Type B pancreatic cell (in vitro differentiated cells): ENCODE data around the gene CELSR1. TPM values are rescaled to one million over a fixed set of nuclear protein-coding genes. Genes with fewer than 3 reads are reported as not detected.
"Not testable (repeated sequence)": the region's sequence is repeated elsewhere in the genome, so short reads cannot be mapped to it uniquely, and the experiment has no call there.

ENCODE experiments used
- DNase-seq: peaks from one replicate; pipeline ENCODE4 v3.0.0; 2021; ENCODE audit warnings: mixed read lengths; ENCODE audit not compliant: unreplicated experiment; ENCODE audit errors: extremely low spot score
- H3K27ac Mint-ChIP-seq: 2 replicates; pipeline ENCODE4 v1.8.0; 2021; ENCODE audit warnings: mild to moderate bottlenecking, mixed read lengths
- H3K27me3 Mint-ChIP-seq: 2 replicates; pipeline ENCODE4 v1.8.0; 2021; ENCODE audit warnings: mixed read lengths
- H3K36me3 Mint-ChIP-seq: 2 replicates; pipeline ENCODE4 v1.8.0; 2021; ENCODE audit warnings: mixed read lengths
- H3K4me1 Mint-ChIP-seq: one replicate; pipeline ENCODE4 v1.8.0; 2021; ENCODE audit warnings: mixed read lengths; ENCODE audit not compliant: unreplicated experiment
- H3K4me3 Mint-ChIP-seq: 2 replicates; pipeline ENCODE4 v1.8.0; 2021; ENCODE audit warnings: mild to moderate bottlenecking, mixed read lengths
- H3K9me3 Mint-ChIP-seq: 2 replicates; pipeline ENCODE4 v1.8.0; 2021; ENCODE audit warnings: mixed read lengths
- total RNA-seq: library from RNA; stranded (reverse); gene quantifications from 2 replicates; pipeline ENCODE4 v1.2.1, GENCODE V29; 2021; ENCODE audit warnings: low replicate concordance
- TF ChIP-seq, protein P1 (sequence below): fragments of 200-600 bp; sonication (generic); conservative IDR thresholded peaks from 2 replicates; pipeline ENCODE4 v1.5.0; 2021; ENCODE audit warnings: antibody characterized with exemption, mild to moderate bottlenecking

CELSR1 gene
- total RNA-seq, 1 donor from 2014 or later, result 27.8 TPM

DNA sequence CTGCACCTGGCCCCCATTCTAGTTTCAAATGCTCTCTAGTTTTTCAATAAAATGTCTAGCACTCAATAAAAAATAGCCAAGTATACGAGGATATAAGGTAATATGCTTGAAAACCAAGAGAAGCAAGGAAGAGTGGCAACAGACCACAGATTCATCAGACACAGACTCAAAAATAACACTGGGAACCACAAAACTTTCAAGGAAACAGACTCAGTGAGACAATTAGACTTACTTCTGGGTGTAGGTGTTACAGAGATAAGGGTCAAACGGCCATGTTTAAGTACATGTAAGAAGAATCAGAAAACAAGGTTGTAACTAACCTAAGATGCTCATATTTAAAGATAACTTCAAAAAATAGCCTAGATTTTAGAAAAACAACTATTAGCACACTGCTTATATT lies 134.9 kb downstream of the CELSR1 start:
- H3K27ac Mint-ChIP-seq, result no peak overlapping the region
- no peaks in the 10 kb centered on the region for H3K9me3 Mint-ChIP-seq
- no peak for DNase-seq
- H3K27me3 Mint-ChIP-seq, result no peaks in the 10 kb centered on the region
- H3K36me3 Mint-ChIP-seq, result no peaks in the 10 kb centered on the region
- H3K4me1 Mint-ChIP-seq, result no peaks in the 10 kb centered on the region
- TF ChIP-seq, protein P1, sequence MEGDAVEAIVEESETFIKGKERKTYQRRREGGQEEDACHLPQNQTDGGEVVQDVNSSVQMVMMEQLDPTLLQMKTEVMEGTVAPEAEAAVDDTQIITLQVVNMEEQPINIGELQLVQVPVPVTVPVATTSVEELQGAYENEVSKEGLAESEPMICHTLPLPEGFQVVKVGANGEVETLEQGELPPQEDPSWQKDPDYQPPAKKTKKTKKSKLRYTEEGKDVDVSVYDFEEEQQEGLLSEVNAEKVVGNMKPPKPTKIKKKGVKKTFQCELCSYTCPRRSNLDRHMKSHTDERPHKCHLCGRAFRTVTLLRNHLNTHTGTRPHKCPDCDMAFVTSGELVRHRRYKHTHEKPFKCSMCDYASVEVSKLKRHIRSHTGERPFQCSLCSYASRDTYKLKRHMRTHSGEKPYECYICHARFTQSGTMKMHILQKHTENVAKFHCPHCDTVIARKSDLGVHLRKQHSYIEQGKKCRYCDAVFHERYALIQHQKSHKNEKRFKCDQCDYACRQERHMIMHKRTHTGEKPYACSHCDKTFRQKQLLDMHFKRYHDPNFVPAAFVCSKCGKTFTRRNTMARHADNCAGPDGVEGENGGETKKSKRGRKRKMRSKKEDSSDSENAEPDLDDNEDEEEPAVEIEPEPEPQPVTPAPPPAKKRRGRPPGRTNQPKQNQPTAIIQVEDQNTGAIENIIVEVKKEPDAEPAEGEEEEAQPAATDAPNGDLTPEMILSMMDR, result no peak
- H3K4me3 Mint-ChIP-seq, result no peak overlapping the region

DNA sequence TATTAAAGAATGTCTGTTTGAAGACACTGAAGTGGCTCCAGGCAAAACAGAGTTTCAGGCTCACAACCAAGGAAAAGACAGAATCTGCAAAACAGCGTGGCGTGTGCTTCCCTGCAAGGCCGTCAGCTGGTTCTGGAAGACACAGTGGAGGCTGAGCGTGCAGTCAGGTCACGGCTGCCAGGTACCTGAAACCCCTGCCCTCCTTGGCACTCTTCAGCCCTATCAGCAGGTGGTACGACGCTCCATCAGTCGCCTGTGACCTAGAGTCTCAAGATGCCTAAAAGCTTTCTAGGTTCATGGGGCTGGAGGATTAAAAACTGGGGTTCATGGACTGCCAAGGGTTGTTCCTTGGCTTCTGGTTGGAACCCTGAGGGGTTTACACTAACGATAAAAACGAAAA lies 136.1 kb downstream of the CELSR1 start:
- Mint-ChIP-seq H3K27me3 (no peaks in the 10 kb centered on the region), H3K36me3 (no peaks in the 10 kb centered on the region), H3K9me3 (no peaks in the 10 kb centered on the region)

DNA sequence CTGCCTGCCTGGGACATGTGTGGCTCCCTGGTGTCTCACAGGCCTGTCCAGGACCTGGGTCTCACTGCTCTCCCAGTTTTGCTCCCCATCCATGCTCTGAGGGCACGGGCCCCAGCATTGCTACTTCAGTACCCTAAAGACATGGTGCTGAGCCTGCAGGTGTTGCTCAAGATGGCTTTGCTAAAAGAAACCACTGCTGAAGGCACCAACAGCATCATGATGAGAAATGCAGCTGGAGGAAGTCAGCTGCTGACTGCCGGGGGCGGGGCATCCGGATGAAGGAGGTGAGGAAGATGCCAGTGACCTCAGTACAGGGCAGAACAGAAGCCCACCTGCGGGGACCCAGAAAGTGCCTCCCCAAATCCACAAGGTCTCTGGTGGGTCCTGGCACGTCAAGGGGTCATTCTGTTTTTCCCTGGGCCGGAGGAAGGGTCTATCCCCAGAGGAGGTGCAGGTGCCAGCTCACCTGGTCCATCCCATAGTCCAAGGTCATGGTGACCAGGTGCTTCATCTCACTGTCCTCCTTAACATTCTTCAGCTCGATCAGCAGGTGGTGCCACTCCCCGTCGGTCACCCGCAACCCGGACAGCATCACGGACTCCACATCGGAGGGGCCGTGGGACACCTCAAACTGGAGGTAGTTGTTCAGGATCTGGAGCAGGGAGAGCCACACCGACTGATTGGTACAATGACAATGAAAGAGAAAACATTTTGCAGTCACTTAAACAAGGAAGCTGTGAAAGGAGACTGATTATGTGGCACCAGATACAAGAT lies 138.0 kb downstream of the CELSR1 start:
- Mint-ChIP-seq H3K36me3 (no peaks in the 10 kb centered on the region), H3K4me1 (no peaks in the 10 kb centered on the region), H3K9me3 (no peaks in the 10 kb centered on the region), H3K27ac (no peak overlapping the region), H3K4me3 (no peak overlapping the region), H3K27me3 (no peaks in the 10 kb centered on the region)
- no peak for DNase-seq
- TF ChIP-seq, protein P1, result no peak

More for the DNA sequence above, 136.1 kb downstream of the CELSR1 start:
- no peaks in the 10 kb centered on the region for H3K4me1 Mint-ChIP-seq
- TF ChIP-seq, protein P1, result no peak
- DNase-seq, result no peak
- H3K27ac Mint-ChIP-seq, result no peak overlapping the region
- no peak overlapping the region for H3K4me3 Mint-ChIP-seq

DNA sequence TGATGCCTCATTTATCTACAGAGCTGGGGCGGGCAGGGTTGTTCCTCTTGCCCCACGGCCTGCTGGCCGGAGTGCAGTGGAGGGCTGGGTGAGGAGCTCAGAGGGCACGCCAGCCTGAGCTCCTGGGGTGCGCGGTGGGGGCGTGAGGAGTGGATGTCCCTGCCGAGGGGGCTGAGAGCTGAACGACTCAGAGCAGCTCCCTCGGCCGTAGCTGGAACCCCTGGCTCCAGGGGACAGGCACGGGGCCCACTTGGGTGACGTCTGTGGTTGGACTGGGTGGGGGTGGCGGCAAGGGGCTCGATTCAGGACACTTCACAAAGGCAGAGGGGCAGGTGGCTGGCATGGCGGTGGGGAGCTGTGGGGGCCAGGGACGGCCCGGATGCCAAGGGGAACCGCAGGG lies 139.5 kb downstream of the CELSR1 start:
- H3K4me3 Mint-ChIP-seq, result no peak overlapping the region
- no peak overlapping the region for H3K27ac Mint-ChIP-seq
- H3K9me3 Mint-ChIP-seq, result no peaks in the 10 kb centered on the region
- H3K4me1 Mint-ChIP-seq, result no peaks in the 10 kb centered on the region
- no peak for DNase-seq
- TF ChIP-seq, protein P1, result no peak
- H3K27me3 Mint-ChIP-seq, result no peaks in the 10 kb centered on the region
- no peaks in the 10 kb centered on the region for H3K36me3 Mint-ChIP-seq

DNA sequence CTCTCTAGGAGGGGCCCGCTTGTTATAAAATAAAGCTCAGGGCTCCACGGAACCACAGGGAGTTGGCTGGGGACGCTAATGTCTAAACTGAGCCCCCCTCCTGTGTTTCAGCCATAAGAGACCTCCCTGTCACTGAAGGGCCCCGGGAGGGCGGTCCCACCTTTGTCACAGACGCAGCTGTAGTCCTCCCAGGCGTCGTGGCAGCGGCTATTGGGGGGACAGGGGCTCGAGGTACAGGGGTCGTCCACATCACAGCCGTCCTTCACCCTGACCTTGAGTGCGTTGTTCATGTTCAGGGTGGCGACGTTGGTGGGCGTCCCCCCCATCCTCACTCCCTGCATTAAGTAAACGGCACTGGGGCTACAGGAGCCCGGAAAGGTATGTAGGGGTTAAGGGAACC lies 139.9 kb downstream of the CELSR1 start:
- no peak for DNase-seq
- H3K36me3 Mint-ChIP-seq, result no peaks in the 10 kb centered on the region
- no peak overlapping the region for H3K27ac Mint-ChIP-seq
- no peaks in the 10 kb centered on the region for H3K9me3 Mint-ChIP-seq
- no peaks in the 10 kb centered on the region for H3K4me1 Mint-ChIP-seq
- no peak overlapping the region for H3K4me3 Mint-ChIP-seq
- TF ChIP-seq, protein P1, result no peak
- H3K27me3 Mint-ChIP-seq, result no peaks in the 10 kb centered on the region

DNA sequence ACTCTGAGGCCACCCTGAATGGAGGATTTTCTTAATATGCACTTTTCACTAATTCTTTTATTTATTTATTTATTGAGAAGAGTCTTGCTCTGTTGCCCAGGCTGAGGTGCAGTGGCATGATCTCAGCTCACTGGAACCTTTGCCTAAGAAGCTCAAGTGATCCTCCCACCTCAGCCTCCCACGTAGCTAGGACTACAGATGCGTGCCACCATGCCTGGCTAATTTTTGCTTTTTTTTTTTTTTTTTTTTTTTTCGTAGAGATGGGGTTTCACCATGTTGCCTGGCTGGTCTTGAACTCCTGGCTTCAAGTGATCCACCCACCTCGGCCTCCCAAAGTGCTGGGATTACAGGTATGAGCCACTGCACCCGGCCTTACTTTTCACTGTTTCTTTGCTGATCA lies 140.4 kb downstream of the CELSR1 start:
- not testable (repeated sequence) for H3K36me3 Mint-ChIP-seq, H3K9me3 Mint-ChIP-seq, H3K4me1 Mint-ChIP-seq, H3K27me3 Mint-ChIP-seq, DNase-seq, H3K4me3 Mint-ChIP-seq, H3K27ac Mint-ChIP-seq
